ENCODE measurements around the gene PLIN5.

Gene PLIN5

GRCh38 chr19:4538601-4538954, 3.6 kb upstream of the PLIN5 start:
- H3K4me3 ChIP-seq (ENCODE audit: low read depth, low read length), result no peak overlapping the region
- TF ChIP-seq CTCF (IDR thresholded peaks at IDR 0.05; ENCODE audit: low read depth, low read length), result no peak

GRCh38 chr19:4537953-4538600, 3.1 kb upstream of the PLIN5 start:
- TF ChIP-seq CTCF (IDR thresholded peaks at IDR 0.05; ENCODE audit: low read depth, low read length), result no peak
- H3K4me3 ChIP-seq (ENCODE audit: low read depth, low read length), result no peak overlapping the region

- no peak for TF ChIP-seq CTCF (IDR thresholded peaks at IDR 0.05; ENCODE audit: low read depth, low read length)
- no peak overlapping the region for H3K4me3 ChIP-seq (ENCODE audit: low read depth, low read length)
Measured at GRCh38 chr19:4536798-4537197, 1.8 kb upstream of the PLIN5 start.

GRCh38 chr19:4533835-4534424, 1.1 kb downstream of the PLIN5 start:
- H3K4me3 ChIP-seq (ENCODE audit: low read depth, low read length), result no peak overlapping the region
- no peak for TF ChIP-seq CTCF (IDR thresholded peaks at IDR 0.05; ENCODE audit: low read depth, low read length)

GRCh38 chr19:4533334-4533733, 1.7 kb downstream of the PLIN5 start:
- no peak overlapping the region for H3K4me3 ChIP-seq (ENCODE audit: low read depth, low read length)
- TF ChIP-seq CTCF (IDR thresholded peaks at IDR 0.05; ENCODE audit: low read depth, low read length), result no peak

- no peak overlapping the region for H3K4me3 ChIP-seq (ENCODE audit: low read depth, low read length)
- no peak for TF ChIP-seq CTCF (IDR thresholded peaks at IDR 0.05; ENCODE audit: low read depth, low read length)
Measured at GRCh38 chr19:4531562-4532165, 3.4 kb downstream of the PLIN5 start.

- no peak for TF ChIP-seq CTCF (IDR thresholded peaks at IDR 0.05; ENCODE audit: low read depth, low read length)
- H3K4me3 ChIP-seq (ENCODE audit: low read depth, low read length), result no peak overlapping the region
Measured at GRCh38 chr19:4529924-4530522, 5.0 kb downstream of the PLIN5 start.
